SK-N-SH treated with all-trans-retinoic acid at 6 μM for 48 hours (cell line): Measurements from ENCODE around the gene ATG4C.
"Not testable (repeated sequence)": the region's sequence is repeated elsewhere in the genome, so short reads cannot be mapped to it uniquely, and the experiment has no call there.

ENCODE experiments used
- ATAC-seq: fragments of 200-7000 bp; cut with Tn5 transposase; 3 replicates; pipeline ENCODE4 v1.9.1; 2020; ENCODE audit warnings: mild to moderate bottlenecking, moderate library complexity
- BACH2 ChIP-seq: fragments of 250-450 bp; sonication (Bioruptor Pico); IDR thresholded peaks from 2 replicates; pipeline ENCODE4 v1.9.0; 2021; ENCODE audit warnings: mild to moderate bottlenecking, borderline replicate concordance
- CREB5 ChIP-seq: fragments of 250-450 bp; sonication (Bioruptor Pico); IDR thresholded peaks from 2 replicates; pipeline ENCODE4 v1.5.1; 2020; ENCODE audit warnings: low read depth, mild to moderate bottlenecking, moderate library complexity
- CSDC2 ChIP-seq: fragments of 250-450 bp; sonication (Bioruptor Pico); IDR thresholded peaks from 2 replicates; pipeline ENCODE4 v1.5.0; 2020; ENCODE audit warnings: mild to moderate bottlenecking, moderate library complexity
- ESRRG ChIP-seq: fragments of 250-450 bp; sonication (Bioruptor Pico); IDR thresholded peaks from 2 replicates; pipeline ENCODE4 v1.6.1; 2021; ENCODE audit warnings: mild to moderate bottlenecking
- GLIS3 ChIP-seq: fragments of 250-450 bp; sonication (Bioruptor Pico); IDR thresholded peaks from 2 replicates; pipeline ENCODE4 v1.5.0; 2020; ENCODE audit warnings: mild to moderate bottlenecking, moderate library complexity
- ISL1 ChIP-seq: fragments of 250-450 bp; sonication (Bioruptor Pico); IDR thresholded peaks from 2 replicates; pipeline ENCODE4 v2.1.2; 2022; ENCODE audit warnings: mild to moderate bottlenecking, moderate library complexity
- OSR1 ChIP-seq: fragments of 250-450 bp; sonication (Bioruptor Pico); IDR thresholded peaks from 2 replicates; pipeline ENCODE4 v1.8.0; 2022; ENCODE audit warnings: moderate library complexity, mild to moderate bottlenecking, inconsistent platforms
- POU6F1 ChIP-seq: fragments of 250-450 bp; sonication (Bioruptor Pico); IDR thresholded peaks from 2 replicates; pipeline ENCODE4 v1.8.0; 2021; ENCODE audit warnings: low read depth, mild to moderate bottlenecking, moderate library complexity, borderline replicate concordance
- PPARA ChIP-seq: fragments of 250-450 bp; sonication (Bioruptor Pico); IDR thresholded peaks from 2 replicates; pipeline ENCODE4 v1.5.0; 2020; ENCODE audit warnings: mild to moderate bottlenecking, borderline replicate concordance
- RARB ChIP-seq: fragments of 250-450 bp; sonication (Bioruptor Pico); IDR thresholded peaks from 2 replicates; pipeline ENCODE4 v1.8.0; 2021; ENCODE audit warnings: mild to moderate bottlenecking, moderate library complexity
- SNAI2 ChIP-seq: fragments of 250-450 bp; sonication (Bioruptor Pico); IDR thresholded peaks from 2 replicates; pipeline ENCODE4 v1.5.0; 2020; ENCODE audit warnings: mild to moderate bottlenecking, moderate library complexity
- TCF4 ChIP-seq: fragments of 250-450 bp; sonication (Bioruptor Pico); IDR thresholded peaks from 2 replicates; pipeline ENCODE4 v1.8.0; 2021; ENCODE audit warnings: mild to moderate bottlenecking, moderate library complexity, borderline replicate concordance
- TOX ChIP-seq: fragments of 250-450 bp; sonication (Bioruptor Pico); IDR thresholded peaks from 2 replicates; pipeline ENCODE4 v1.8.0; 2021; ENCODE audit warnings: mild to moderate bottlenecking, moderate library complexity, borderline replicate concordance
- ZC3H10 ChIP-seq: fragments of 250-450 bp; sonication (Bioruptor Pico); IDR thresholded peaks from 2 replicates; pipeline ENCODE4 v1.5.1; 2021; ENCODE audit warnings: mild to moderate bottlenecking, moderate library complexity
- ZFP3 ChIP-seq: fragments of 250-450 bp; sonication (Bioruptor Pico); IDR thresholded peaks from 2 replicates; pipeline ENCODE4 v1.5.0; 2020; ENCODE audit warnings: mild to moderate bottlenecking, moderate library complexity
- ZFP30 ChIP-seq: fragments of 450-650 bp; formaldehyde crosslinking; IDR thresholded peaks from 2 replicates; pipeline ENCODE4 v1.5.0; 2022; ENCODE audit warnings: mild to moderate bottlenecking, moderate library complexity
- ZNF70 ChIP-seq: fragments of 450-650 bp; formaldehyde crosslinking; IDR thresholded peaks from 2 replicates; pipeline ENCODE4 v1.5.0; 2020; ENCODE audit warnings: mild to moderate bottlenecking, moderate library complexity
- ZNF8 ChIP-seq: fragments of 450-650 bp; formaldehyde crosslinking; IDR thresholded peaks from 2 replicates; pipeline ENCODE4 v1.5.0; 2020; ENCODE audit warnings: mild to moderate bottlenecking, moderate library complexity
- TF ChIP-seq, protein P1 (sequence below): fragments of 250-450 bp; sonication (Bioruptor Pico); IDR thresholded peaks from 2 replicates; pipeline ENCODE4 v1.5.0; 2020; ENCODE audit warnings: mild to moderate bottlenecking, moderate library complexity
- TF ChIP-seq, protein P2 (sequence below): fragments of 250-450 bp; sonication (Bioruptor Pico); IDR thresholded peaks from 2 replicates; pipeline ENCODE4 v1.5.1; 2021; ENCODE audit warnings: mild to moderate bottlenecking, moderate library complexity
- TF ChIP-seq, protein P3 (sequence below): fragments of 250-450 bp; sonication (Bioruptor Pico); IDR thresholded peaks from 2 replicates; pipeline ENCODE4 v1.8.0; 2020; ENCODE audit warnings: mild to moderate bottlenecking, moderate library complexity, borderline replicate concordance

The ATG4C gene

DNA sequence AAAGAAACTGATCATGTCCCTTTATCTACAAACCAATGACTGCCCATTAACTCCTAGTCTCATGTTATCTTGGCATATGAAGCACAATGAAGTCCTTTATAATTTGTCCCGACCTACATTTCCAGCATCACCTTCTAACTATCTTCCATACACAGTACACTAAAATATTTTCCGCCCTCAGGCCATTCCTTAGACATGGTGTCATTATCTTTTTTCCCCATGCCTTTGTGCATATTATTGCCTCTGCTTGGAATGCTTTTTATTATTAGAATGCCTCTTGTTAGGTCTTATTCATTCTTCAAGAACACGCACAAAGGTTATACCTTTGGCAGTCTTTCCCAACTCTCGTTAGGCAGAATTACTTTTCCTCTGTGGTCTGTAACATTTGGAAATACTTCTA is 39.6 kb downstream of the ATG4C start:
- TF ChIP-seq BACH2 (CRISPR knock-in tag) (no peak), TOX (CRISPR knock-in tag) (no peak), ZFP3 (CRISPR knock-in tag) (no peak), ZNF70 (CRISPR knock-in tag) (no peak), ZFP30 (CRISPR knock-in tag) (no peak), PPARA (CRISPR knock-in tag) (no peak), CREB5 (CRISPR knock-in tag) (no peak), ISL1 (CRISPR knock-in tag) (no peak)
- no peak for ATAC-seq

- TF ChIP-seq GLIS3 (no peak), TOX (CRISPR knock-in tag) (no peak)
- no peak for ATAC-seq
Observed at GRCh38 chr1:62826901-62827300, 43.0 kb downstream of the ATG4C start.

GRCh38 chr1:62827786-62828185 is 43.9 kb downstream of the ATG4C start:
- ATAC-seq = not testable (repeated sequence)

DNA sequence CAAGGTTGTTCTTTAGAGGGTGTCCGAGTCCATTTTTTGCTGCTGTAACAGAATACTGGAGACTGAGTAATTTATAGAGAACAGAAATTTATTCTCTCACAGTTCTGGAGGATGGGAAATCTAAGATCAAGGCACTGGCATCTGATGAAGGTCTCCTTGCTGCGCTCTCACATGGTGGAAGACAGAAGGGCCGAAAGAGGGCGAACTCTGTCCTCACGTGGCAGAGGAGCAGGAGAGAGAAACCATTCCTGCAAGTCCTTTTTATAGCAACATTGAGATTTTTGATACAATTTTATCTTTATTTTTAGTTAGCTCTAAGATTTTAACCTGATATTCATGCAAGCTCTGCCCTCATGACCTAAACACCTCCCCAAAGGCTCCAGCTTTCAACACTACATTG is 48.3 kb downstream of the ATG4C start:
- ATAC-seq = no peak
- TF ChIP-seq ZC3H10 (no peak), CREB5 (CRISPR knock-in tag) (no peak), CSDC2 (CRISPR knock-in tag) (no peak), RARB (no peak), ESRRG (CRISPR knock-in tag) (no peak), OSR1 (CRISPR knock-in tag) (no peak), BACH2 (CRISPR knock-in tag) (no peak), ISL1 (CRISPR knock-in tag) (no peak), POU6F1 (CRISPR knock-in tag) (no peak), PPARA (CRISPR knock-in tag) (no peak)

- ATAC-seq = no peak
- TF ChIP-seq, protein P1, sequence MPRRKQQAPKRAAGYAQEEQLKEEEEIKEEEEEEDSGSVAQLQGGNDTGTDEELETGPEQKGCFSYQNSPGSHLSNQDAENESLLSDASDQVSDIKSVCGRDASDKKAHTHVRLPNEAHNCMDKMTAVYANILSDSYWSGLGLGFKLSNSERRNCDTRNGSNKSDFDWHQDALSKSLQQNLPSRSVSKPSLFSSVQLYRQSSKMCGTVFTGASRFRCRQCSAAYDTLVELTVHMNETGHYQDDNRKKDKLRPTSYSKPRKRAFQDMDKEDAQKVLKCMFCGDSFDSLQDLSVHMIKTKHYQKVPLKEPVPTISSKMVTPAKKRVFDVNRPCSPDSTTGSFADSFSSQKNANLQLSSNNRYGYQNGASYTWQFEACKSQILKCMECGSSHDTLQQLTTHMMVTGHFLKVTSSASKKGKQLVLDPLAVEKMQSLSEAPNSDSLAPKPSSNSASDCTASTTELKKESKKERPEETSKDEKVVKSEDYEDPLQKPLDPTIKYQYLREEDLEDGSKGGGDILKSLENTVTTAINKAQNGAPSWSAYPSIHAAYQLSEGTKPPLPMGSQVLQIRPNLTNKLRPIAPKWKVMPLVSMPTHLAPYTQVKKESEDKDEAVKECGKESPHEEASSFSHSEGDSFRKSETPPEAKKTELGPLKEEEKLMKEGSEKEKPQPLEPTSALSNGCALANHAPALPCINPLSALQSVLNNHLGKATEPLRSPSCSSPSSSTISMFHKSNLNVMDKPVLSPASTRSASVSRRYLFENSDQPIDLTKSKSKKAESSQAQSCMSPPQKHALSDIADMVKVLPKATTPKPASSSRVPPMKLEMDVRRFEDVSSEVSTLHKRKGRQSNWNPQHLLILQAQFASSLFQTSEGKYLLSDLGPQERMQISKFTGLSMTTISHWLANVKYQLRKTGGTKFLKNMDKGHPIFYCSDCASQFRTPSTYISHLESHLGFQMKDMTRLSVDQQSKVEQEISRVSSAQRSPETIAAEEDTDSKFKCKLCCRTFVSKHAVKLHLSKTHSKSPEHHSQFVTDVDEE (CRISPR knock-in tag) = no peak
- TF ChIP-seq SNAI2 (CRISPR knock-in tag) (no peak), ESRRG (CRISPR knock-in tag) (no peak), CREB5 (CRISPR knock-in tag) (no peak), OSR1 (CRISPR knock-in tag) (no peak), ZNF70 (CRISPR knock-in tag) (no peak), TCF4 (CRISPR knock-in tag) (no peak), ZNF8 (CRISPR knock-in tag) (no peak), RARB (no peak), TOX (CRISPR knock-in tag) (no peak), CSDC2 (CRISPR knock-in tag) (no peak), POU6F1 (CRISPR knock-in tag) (no peak), ZFP30 (CRISPR knock-in tag) (no peak)
- TF ChIP-seq, protein P2, sequence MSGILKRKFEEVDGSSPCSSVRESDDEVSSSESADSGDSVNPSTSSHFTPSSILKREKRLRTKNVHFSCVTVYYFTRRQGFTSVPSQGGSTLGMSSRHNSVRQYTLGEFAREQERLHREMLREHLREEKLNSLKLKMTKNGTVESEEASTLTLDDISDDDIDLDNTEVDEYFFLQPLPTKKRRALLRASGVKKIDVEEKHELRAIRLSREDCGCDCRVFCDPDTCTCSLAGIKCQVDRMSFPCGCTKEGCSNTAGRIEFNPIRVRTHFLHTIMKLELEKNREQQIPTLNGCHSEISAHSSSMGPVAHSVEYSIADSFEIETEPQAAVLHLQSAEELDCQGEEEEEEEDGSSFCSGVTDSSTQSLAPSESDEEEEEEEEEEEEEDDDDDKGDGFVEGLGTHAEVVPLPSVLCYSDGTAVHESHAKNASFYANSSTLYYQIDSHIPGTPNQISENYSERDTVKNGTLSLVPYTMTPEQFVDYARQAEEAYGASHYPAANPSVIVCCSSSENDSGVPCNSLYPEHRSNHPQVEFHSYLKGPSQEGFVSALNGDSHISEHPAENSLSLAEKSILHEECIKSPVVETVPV = no peak
- TF ChIP-seq, protein P3, sequence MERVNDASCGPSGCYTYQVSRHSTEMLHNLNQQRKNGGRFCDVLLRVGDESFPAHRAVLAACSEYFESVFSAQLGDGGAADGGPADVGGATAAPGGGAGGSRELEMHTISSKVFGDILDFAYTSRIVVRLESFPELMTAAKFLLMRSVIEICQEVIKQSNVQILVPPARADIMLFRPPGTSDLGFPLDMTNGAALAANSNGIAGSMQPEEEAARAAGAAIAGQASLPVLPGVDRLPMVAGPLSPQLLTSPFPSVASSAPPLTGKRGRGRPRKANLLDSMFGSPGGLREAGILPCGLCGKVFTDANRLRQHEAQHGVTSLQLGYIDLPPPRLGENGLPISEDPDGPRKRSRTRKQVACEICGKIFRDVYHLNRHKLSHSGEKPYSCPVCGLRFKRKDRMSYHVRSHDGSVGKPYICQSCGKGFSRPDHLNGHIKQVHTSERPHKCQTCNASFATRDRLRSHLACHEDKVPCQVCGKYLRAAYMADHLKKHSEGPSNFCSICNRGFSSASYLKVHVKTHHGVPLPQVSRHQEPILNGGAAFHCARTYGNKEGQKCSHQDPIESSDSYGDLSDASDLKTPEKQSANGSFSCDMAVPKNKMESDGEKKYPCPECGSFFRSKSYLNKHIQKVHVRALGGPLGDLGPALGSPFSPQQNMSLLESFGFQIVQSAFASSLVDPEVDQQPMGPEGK = no peak
Observed at GRCh38 chr1:62833529-62833928, 49.6 kb downstream of the ATG4C start.
